ENCODE measurements around the gene C6.

Gene C6

GRCh38 chr5:41115281-41115680 lies 98.1 kb downstream of the C6 start:
- DNase-seq = no peak

DNA sequence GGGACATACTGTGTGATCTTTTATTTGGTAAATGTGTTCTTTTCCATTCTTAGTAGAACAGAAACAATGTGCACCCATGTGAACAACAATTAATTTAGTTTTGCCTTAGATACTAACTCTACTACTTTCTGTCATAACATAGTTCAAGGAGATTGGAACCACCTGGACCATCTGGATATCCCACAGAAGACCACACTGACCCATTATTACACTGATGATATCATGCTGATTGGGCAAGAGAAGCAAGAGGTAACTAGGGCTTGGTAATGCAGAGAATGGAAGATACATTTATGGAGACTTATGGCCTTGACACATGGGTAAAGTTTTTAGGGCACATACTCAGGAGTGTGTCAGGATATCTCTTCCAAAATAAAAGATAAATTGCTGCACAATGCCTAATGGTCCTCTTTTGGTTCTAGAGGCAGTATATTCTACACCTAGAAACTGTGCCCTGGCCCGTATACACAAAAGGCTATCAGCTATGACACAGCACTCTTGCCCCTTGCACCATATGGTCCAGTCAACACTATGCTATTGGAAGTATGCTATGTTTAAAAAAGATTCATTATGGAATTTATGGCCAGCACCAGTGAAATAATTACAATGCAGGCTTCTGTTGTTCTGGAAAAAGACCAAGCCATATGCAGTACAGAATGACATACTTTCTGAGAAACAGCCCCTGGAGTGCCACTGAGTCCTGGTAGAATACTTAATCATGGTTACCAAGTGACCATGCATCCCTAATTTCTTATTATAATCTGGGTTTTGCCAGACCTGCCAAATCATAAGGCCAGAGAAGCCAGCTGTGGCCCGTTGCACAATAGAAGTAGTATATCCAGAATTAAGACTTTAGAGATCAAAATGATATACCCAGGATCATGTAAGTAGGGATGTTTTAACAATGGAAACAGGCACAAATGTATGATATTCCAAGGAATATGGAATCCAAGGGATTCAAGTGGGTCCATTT lies 100.6 kb downstream of the C6 start:
- DNase-seq = no peak

DNA sequence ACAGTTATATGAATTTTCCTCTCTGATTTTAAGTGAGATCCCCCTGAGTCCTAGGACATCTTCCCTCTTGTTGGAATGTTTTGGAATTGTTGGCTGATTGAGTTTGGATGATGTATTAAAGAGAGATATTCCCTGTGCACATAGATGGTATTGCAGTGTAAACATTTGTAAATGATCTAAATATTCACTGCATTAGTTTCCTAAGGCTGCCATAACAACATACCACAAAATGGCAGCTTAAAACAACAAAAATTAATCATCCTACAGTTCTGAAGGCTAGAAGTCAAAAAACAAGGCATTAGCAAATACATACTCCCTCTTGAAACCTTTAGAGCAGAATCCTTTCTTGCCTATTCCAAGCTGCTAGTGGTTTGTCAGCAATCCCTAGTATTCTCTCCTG lies 104.1 kb downstream of the C6 start:
- no peak for DNase-seq

DNA sequence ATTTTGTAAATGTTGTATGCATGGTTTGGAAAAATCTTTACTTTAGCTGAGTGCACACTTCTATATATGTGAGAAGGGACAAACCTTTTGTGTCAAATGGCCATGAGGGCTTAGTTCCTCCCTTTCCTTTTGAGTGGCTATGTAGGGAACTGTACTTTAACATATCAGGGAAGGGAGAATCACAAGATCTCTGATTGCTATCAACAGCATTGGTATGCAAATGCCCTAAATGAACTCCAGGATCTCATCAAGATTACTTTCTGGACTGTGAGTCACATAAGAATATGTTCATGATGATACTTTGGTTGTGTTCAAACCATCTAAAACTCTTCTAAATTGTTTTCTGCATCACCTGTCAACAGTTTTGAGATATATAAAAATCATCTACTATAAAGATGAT lies 111.0 kb downstream of the C6 start:
- DNase-seq = no peak

- no peak for DNase-seq
These were observed 115.7 kb downstream of the C6 start for GRCh38 chr5:41097642-41098041.

DNA sequence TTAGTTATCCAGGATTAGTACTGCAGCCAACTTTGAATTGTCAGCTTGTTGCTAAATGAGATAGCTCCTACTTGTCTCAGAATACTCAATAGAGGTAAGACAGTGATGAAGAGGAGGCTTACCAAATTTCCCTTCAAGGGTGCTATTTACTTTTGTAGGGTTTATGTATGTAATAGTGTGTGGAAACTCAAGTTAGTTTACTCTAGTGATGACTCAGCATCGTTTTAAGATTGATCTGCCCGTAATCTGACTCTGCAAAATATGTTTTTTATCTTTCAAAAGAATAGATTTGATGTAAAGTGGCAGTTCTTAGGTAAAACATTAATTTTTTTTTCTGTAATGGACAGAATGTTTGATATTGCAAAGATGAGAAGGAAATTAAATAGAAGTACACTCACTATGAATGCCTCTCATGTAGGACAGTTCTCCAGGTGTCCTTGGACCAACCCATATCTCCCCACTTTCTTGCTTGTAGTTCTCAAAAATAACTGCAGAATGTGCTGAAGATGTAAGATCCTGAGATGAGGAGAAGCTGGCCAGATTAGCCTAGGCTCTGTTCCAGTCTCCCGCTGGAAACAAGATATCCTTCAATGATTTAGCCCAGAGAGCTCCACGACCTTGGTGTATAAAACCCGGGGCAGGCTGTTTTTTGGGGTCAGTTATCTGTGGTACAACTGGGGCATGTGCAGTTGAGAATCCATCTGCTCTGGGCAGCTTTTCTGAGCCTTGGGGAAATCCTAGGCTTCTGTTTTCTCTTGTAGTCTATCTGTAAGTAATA lies 117.8 kb downstream of the C6 start:
- no peak for DNase-seq

- DNase-seq = no peak
These were observed 118.5 kb downstream of the C6 start for GRCh38 chr5:41094871-41095270.

- DNase-seq = no peak
These were observed 119.5 kb downstream of the C6 start for GRCh38 chr5:41093803-41094202.

All from hematopoietic multipotent progenitor cell treated with erythropoietin and hydrocortisone succinate and interleukin-3 and kit ligand, for 4 days (in vitro differentiated cells).